WERI-Rb-1 (cell line): ENCODE data around the gene KRTAP5-1.

Source experiments
- DNase-seq: peaks from one replicate; pipeline ENCODE4 v3.0.0-alpha.2; 2020
- H3K27ac ChIP-seq: fragments of 250-450 bp; sonication (Bioruptor Pico); 2 replicates; pipeline ENCODE4 v1.5.1; 2020; ENCODE audit warnings: mild to moderate bottlenecking, moderate library complexity
- H3K27me3 ChIP-seq: fragments of 250-450 bp; sonication (Bioruptor Pico); 2 replicates; pipeline ENCODE4 v1.5.1; 2021; ENCODE audit warnings: mild to moderate bottlenecking, low read depth, moderate library complexity; ENCODE audit not compliant: insufficient read depth, severe bottlenecking
- H3K36me3 ChIP-seq: fragments of 250-450 bp; sonication (Bioruptor Pico); 2 replicates; pipeline ENCODE4 v1.5.1; 2020; ENCODE audit warnings: mild to moderate bottlenecking, moderate library complexity
- H3K4me3 ChIP-seq: 2 replicates; pipeline ENCODE4 v1.5.1; 2011; ENCODE audit warnings: low read depth, mild to moderate bottlenecking, control low read depth, low read length
- H3K9me3 ChIP-seq: fragments of 250-450 bp; sonication (Bioruptor Pico); 2 replicates; pipeline ENCODE4 v1.5.1; 2021; ENCODE audit warnings: mild to moderate bottlenecking, moderate library complexity; ENCODE audit not compliant: severe bottlenecking
- CTCF ChIP-seq: IDR thresholded peaks from 2 replicates; pipeline ENCODE4 v1.5.1; 2011; ENCODE audit warnings: low read depth, mild to moderate bottlenecking, control low read depth, inconsistent platforms, low read length

The KRTAP5-1 gene

DNA sequence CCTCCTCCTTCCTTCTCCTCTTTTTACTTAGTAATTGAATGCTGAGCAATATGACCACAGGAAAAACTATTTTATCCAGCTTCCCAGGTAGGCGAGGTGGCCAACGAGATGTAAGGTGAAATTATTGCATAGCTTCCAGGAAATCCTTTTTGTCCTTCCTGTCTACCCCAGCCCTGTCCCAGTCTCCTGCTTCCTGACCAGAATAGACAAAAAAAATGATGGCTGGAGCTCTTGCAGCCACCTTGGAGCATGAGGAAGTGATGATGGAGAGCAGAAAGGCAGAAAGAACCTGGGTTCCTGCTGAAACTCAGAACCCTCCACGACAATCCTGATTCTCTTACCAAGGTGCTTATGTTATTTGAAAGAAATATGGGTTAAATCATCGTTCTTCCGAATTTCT lies 46.9 kb downstream of the KRTAP5-1 start:
- DNase-seq = no peak
- H3K27ac ChIP-seq = no peak overlapping the region
- TF ChIP-seq CTCF = no peak
- no peak overlapping the region for H3K4me3 ChIP-seq
- no peaks in the 10 kb centered on the region for H3K36me3 ChIP-seq
- H3K9me3 ChIP-seq = no peaks in the 10 kb centered on the region
- no peaks in the 10 kb centered on the region for H3K27me3 ChIP-seq

DNA sequence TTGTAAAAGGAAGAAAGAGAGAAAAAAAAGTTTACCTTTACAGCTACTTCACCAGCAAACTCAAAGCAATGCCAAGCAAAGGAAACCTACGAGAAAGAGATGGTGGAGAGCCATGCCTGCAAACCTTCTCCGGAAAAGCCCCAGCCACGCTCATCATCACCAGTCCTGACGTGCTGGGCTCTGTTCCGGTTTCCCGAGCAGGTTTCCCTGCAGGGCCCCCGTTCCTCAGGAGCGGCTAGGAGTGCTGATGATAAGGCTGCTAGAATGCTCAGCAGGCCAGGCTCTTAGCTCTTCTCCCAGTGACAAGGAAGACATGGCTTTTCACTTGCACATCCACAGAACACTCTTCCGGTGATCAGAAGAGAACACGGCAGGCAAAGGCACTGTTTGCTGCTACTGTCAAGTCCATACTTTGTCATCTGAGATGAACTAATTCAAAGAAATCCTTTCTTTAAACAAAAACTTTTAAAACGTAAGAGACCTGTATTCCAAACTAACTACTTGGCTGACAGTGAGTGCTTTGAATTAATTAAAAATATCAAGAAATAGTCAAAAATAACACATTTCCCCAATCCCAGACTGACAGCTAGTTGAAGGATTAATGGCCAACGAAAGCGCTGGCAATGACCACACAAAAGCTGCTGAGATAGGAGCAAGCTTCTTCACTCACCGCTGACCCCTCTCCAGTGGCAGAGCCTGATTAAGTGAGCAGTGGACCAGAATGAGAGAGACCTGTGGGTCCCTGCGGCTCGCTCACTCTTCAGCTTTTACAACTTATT lies 48.8 kb downstream of the KRTAP5-1 start:
- peaks cover 2% of the 10 kb centered on the region; the same call in 1 of the 2 replicates for H3K36me3 ChIP-seq
- no peak for DNase-seq
- H3K4me3 ChIP-seq = no peak overlapping the region
- no peaks in the 10 kb centered on the region for H3K9me3 ChIP-seq
- H3K27me3 ChIP-seq = no peaks in the 10 kb centered on the region
- no peak overlapping the region for H3K27ac ChIP-seq
- TF ChIP-seq CTCF = no peak

GRCh38 chr11:1534682-1535081 lies 50.4 kb downstream of the KRTAP5-1 start:
- no peak for DNase-seq
- Histone ChIP-seq H3K9me3 (no peaks in the 10 kb centered on the region), H3K27ac (no peak overlapping the region), H3K27me3 (no peaks in the 10 kb centered on the region), H3K4me3 (no peak overlapping the region), H3K36me3 (peaks cover 2% of the 10 kb centered on the region; the same call in 1 of the 2 replicates)
- no peak for TF ChIP-seq CTCF
